Measurements from ENCODE around the gene PEG3. TPM values are rescaled to one million over a fixed set of nuclear protein-coding genes. Genes with fewer than 3 reads are reported as not detected.

The PEG3 gene
- polyA plus RNA-seq, 1 donor (not counting 4 experiments of a cell fraction or from before 2014, with no cell fraction given), result 0.14 TPM

GRCh38 chr19:56839652-56840450, 675 bp downstream of the PEG3 start:
- H3K36me3 ChIP-seq (ENCODE audit: control insufficient read depth in 2 of 2, extremely low read depth in 1 of 2, insufficient read depth in 2 of 2, low read length in 2 of 2), result no peaks in the 10 kb centered on the region
- DNase-seq (ENCODE audit: low read depth, low spot score) (no peak), FAIRE-seq (no peak)
- no peaks in the 10 kb centered on the region for H3K9me1 ChIP-seq (ENCODE audit: control insufficient read depth, extremely low read depth, insufficient read depth, low read length)
- TF ChIP-seq EZH2 (IDR thresholded peaks at IDR 0.05; ENCODE audit: low read length) (no peak), CTCF (optimal IDR thresholded peaks at IDR 0.05 in 1 of 3, IDR thresholded peaks at IDR 0.05 in 1 of 3, conservative IDR thresholded peaks at IDR 0.05 in 1 of 3; ENCODE audit: extremely low read depth in 1 of 3, insufficient read depth in 2 of 3, low read length in 3 of 3) (no peak)
- H3K4me2 ChIP-seq (ENCODE audit: control insufficient read depth, extremely low read depth, insufficient read depth, low read depth, low read length), result no peak overlapping the region
- H3K27ac ChIP-seq (ENCODE audit: control insufficient read depth, insufficient read depth, low read length), result no peak overlapping the region
- H3K9me3 ChIP-seq (ENCODE audit: control insufficient read depth, low read depth, low read length), result peaks cover 9% of the 10 kb centered on the region
- H3K9ac ChIP-seq (ENCODE audit: control insufficient read depth, extremely low read depth, insufficient read depth, low read length), result no peak overlapping the region
- dilution Hi-C loops (cut with MboI; ENCODE audit: extremely low pct_ligation_motif_present, low sequenced_read_pairs), result no loop called here
- H3K4me3 ChIP-seq (ENCODE audit: control insufficient read depth in 2 of 3, extremely low read depth in 1 of 3, insufficient read depth in 2 of 3, low read depth in 1 of 3, low read length in 3 of 3), result peak overlapping the region in 1 of 3 experiments; percentile 6
- peaks cover 5% of the 10 kb centered on the region for H3K27me3 ChIP-seq (ENCODE audit: control insufficient read depth, extremely low read depth, insufficient read depth, low read length)
- no peaks in the 10 kb centered on the region for H3K4me1 ChIP-seq (ENCODE audit: control insufficient read depth, extremely low read depth, insufficient read depth, low read length)
- no peak overlapping the region for H2AFZ ChIP-seq (ENCODE audit: control insufficient read depth, low read length)
- H3K79me2 ChIP-seq (ENCODE audit: control insufficient read depth, insufficient read depth, low read length), result no peaks in the 10 kb centered on the region
- H4K20me1 ChIP-seq (ENCODE audit: control insufficient read depth, extremely low read depth, insufficient read depth, low read length), result no peaks in the 10 kb centered on the region

- Histone ChIP-seq H3K4me1 (ENCODE audit: control insufficient read depth, extremely low read depth, insufficient read depth, low read length) (no peaks in the 10 kb centered on the region), H2AFZ (ENCODE audit: control insufficient read depth, low read length) (no peak overlapping the region), H3K4me3 (ENCODE audit: control insufficient read depth in 2 of 3, extremely low read depth in 1 of 3, insufficient read depth in 2 of 3, low read depth in 1 of 3, low read length in 3 of 3) (no peak overlapping the region), H3K79me2 (ENCODE audit: control insufficient read depth, insufficient read depth, low read length) (no peaks in the 10 kb centered on the region), H3K27me3 (ENCODE audit: control insufficient read depth, extremely low read depth, insufficient read depth, low read length) (peaks cover 5% of the 10 kb centered on the region), H3K36me3 (ENCODE audit: control insufficient read depth in 2 of 2, extremely low read depth in 1 of 2, insufficient read depth in 2 of 2, low read length in 2 of 2) (no peaks in the 10 kb centered on the region), H4K20me1 (ENCODE audit: control insufficient read depth, extremely low read depth, insufficient read depth, low read length) (no peaks in the 10 kb centered on the region), H3K9me3 (ENCODE audit: control insufficient read depth, low read depth, low read length) (peaks cover 11% of the 10 kb centered on the region), H3K27ac (ENCODE audit: control insufficient read depth, insufficient read depth, low read length) (no peak overlapping the region), H3K9me1 (ENCODE audit: control insufficient read depth, extremely low read depth, insufficient read depth, low read length) (no peaks in the 10 kb centered on the region), H3K9ac (ENCODE audit: control insufficient read depth, extremely low read depth, insufficient read depth, low read length) (no peak overlapping the region), H3K4me2 (ENCODE audit: control insufficient read depth, extremely low read depth, insufficient read depth, low read depth, low read length) (no peak overlapping the region)
- no peak for FAIRE-seq
- dilution Hi-C loops (cut with MboI; ENCODE audit: extremely low pct_ligation_motif_present, low sequenced_read_pairs), result no loop called here
- TF ChIP-seq EZH2 (IDR thresholded peaks at IDR 0.05; ENCODE audit: low read length) (no peak), CTCF (optimal IDR thresholded peaks at IDR 0.05 in 1 of 3, IDR thresholded peaks at IDR 0.05 in 1 of 3, conservative IDR thresholded peaks at IDR 0.05 in 1 of 3; ENCODE audit: extremely low read depth in 1 of 3, insufficient read depth in 2 of 3, low read length in 3 of 3) (no peak)
- no peak for DNase-seq (ENCODE audit: low read depth, low spot score)
Measured at GRCh38 chr19:56838909-56839651, 1.4 kb downstream of the PEG3 start.

All from keratinocyte (primary cell).